HG02885 (cell line): ENCODE data around the gene ADRM1.

Experiments used
- ATAC-seq: cut with Tn5 transposase; IDR thresholded peaks from one replicate; pipeline ENCODE4 v1.9.1; 2021; ENCODE audit warnings: mild to moderate bottlenecking; ENCODE audit not compliant: unreplicated experiment, poor library complexity

Gene ADRM1

GRCh38 chr20:62277253-62277652 is 25.5 kb upstream of the ADRM1 start:
- ATAC-seq, result no peak

GRCh38 chr20:62280303-62280702 is 22.5 kb upstream of the ADRM1 start:
- ATAC-seq, result no peak

- ATAC-seq, result no peak
Observed at GRCh38 chr20:62281161-62281933, 21.4 kb upstream of the ADRM1 start.

- ATAC-seq, result no peak
Observed at GRCh38 chr20:62282103-62282502, 20.7 kb upstream of the ADRM1 start.

GRCh38 chr20:62282877-62283503 is 19.8 kb upstream of the ADRM1 start:
- ATAC-seq, result no peak

GRCh38 chr20:62284448-62284847 is 18.3 kb upstream of the ADRM1 start:
- ATAC-seq, result no peak

- ATAC-seq, result no peak
Observed at GRCh38 chr20:62285151-62285550, 17.6 kb upstream of the ADRM1 start.

- no peak for ATAC-seq
Observed at GRCh38 chr20:62285722-62286121, 17.1 kb upstream of the ADRM1 start.

- ATAC-seq, result no peak
Observed at GRCh38 chr20:62286493-62287064, 16.2 kb upstream of the ADRM1 start.

GRCh38 chr20:62287129-62287528 is 15.7 kb upstream of the ADRM1 start:
- no peak for ATAC-seq

GRCh38 chr20:62287759-62288534 is 14.8 kb upstream of the ADRM1 start:
- no peak for ATAC-seq

GRCh38 chr20:62288535-62289105 is 14.2 kb upstream of the ADRM1 start:
- ATAC-seq, result no peak

- ATAC-seq, result no peak
Observed at GRCh38 chr20:62289131-62289530, 13.7 kb upstream of the ADRM1 start.

GRCh38 chr20:62289898-62290297 is 12.9 kb upstream of the ADRM1 start:
- ATAC-seq, result no peak

- no peak for ATAC-seq
Observed at GRCh38 chr20:62291251-62292066, 11.3 kb upstream of the ADRM1 start.

GRCh38 chr20:62292108-62292507 is 10.7 kb upstream of the ADRM1 start:
- no peak for ATAC-seq

- ATAC-seq, result no peak
Observed at GRCh38 chr20:62293111-62293784, 9.5 kb upstream of the ADRM1 start.

GRCh38 chr20:62293946-62294345 is 8.9 kb upstream of the ADRM1 start:
- no peak for ATAC-seq

- no peak for ATAC-seq
Observed at GRCh38 chr20:62294516-62294915, 8.3 kb upstream of the ADRM1 start.
